HG02973 (cell line): ENCODE data around the gene ITPRIPL1.

ENCODE experiments used
- ATAC-seq: cut with Tn5 transposase; IDR thresholded peaks from one replicate; pipeline ENCODE4 v1.9.1; 2021; ENCODE audit warnings: moderate library complexity; ENCODE audit not compliant: unreplicated experiment

The ITPRIPL1 gene

GRCh38 chr2:96353606-96354101 lies 28.5 kb downstream of the ITPRIPL1 start:
- ATAC-seq, result no peak

GRCh38 chr2:96354492-96354891 lies 29.4 kb downstream of the ITPRIPL1 start:
- ATAC-seq, result no peak

GRCh38 chr2:96356889-96357288 lies 31.8 kb downstream of the ITPRIPL1 start:
- no peak for ATAC-seq

- no peak for ATAC-seq
Measured at GRCh38 chr2:96359310-96359709, 34.2 kb downstream of the ITPRIPL1 start.

- ATAC-seq, result no peak
Measured at GRCh38 chr2:96359866-96360265, 34.7 kb downstream of the ITPRIPL1 start.

GRCh38 chr2:96361751-96362150 lies 36.6 kb downstream of the ITPRIPL1 start:
- ATAC-seq, result no peak

- ATAC-seq, result no peak
Measured at GRCh38 chr2:96369186-96369585, 44.1 kb downstream of the ITPRIPL1 start.

GRCh38 chr2:96374211-96374951 lies 49.3 kb downstream of the ITPRIPL1 start:
- no peak for ATAC-seq
